Epithelial cell of esophagus (primary cell): Measurements from ENCODE around the gene ATP7B.
"Not testable (repeated sequence)": the region's sequence is repeated elsewhere in the genome, so short reads cannot be mapped to it uniquely, and the experiment has no call there.

Source experiments
- DNase-seq: peaks from one replicate; pipeline ENCODE4 v3.0.0; 2010; ENCODE audit warnings: low read depth
- H3K4me3 ChIP-seq: 2 replicates; pipeline ENCODE4 v1.5.1; 2011; ENCODE audit warnings: mild to moderate bottlenecking, low read length, control low read depth
- TF ChIP-seq, protein P1 (sequence below): IDR thresholded peaks from 2 replicates; pipeline ENCODE4 v1.5.1; 2011; ENCODE audit warnings: low read depth, mild to moderate bottlenecking, low read length, control low read depth, inconsistent platforms; ENCODE audit not compliant: insufficient read depth; ENCODE audit errors: missing control alignments

ATP7B gene

DNA sequence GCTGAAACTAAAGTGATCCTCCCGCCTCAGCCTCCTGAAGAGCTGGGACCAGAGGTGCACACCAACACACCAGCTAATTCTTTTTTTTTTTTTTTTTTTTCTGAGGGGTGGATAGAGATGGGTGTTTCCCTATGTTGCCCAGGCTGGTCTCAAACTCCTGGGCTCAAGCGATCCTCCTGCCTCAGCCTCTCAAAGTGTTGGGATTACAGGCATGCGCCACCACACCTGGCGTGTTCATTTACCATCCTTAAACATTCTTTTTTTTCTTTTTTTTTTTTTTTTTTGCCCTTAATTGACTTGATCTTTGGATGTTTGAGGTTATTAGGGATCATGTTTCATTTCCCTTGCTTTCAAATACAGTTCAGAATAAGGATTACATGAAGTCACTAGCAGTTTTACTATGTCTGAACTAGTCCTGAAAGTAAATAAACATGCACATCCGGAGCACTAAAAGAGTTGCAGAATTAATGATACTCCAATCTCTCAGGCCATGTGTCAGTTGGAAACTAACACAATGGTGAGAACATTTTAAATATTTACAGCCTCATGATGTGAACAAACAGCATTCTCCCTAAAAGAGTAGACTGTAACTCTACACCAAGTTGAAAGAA lies 23.5 kb upstream of the ATP7B start:
- TF ChIP-seq, protein P1, sequence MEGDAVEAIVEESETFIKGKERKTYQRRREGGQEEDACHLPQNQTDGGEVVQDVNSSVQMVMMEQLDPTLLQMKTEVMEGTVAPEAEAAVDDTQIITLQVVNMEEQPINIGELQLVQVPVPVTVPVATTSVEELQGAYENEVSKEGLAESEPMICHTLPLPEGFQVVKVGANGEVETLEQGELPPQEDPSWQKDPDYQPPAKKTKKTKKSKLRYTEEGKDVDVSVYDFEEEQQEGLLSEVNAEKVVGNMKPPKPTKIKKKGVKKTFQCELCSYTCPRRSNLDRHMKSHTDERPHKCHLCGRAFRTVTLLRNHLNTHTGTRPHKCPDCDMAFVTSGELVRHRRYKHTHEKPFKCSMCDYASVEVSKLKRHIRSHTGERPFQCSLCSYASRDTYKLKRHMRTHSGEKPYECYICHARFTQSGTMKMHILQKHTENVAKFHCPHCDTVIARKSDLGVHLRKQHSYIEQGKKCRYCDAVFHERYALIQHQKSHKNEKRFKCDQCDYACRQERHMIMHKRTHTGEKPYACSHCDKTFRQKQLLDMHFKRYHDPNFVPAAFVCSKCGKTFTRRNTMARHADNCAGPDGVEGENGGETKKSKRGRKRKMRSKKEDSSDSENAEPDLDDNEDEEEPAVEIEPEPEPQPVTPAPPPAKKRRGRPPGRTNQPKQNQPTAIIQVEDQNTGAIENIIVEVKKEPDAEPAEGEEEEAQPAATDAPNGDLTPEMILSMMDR: no peak
- no peak for DNase-seq
- H3K4me3 ChIP-seq: no peak overlapping the region

DNA sequence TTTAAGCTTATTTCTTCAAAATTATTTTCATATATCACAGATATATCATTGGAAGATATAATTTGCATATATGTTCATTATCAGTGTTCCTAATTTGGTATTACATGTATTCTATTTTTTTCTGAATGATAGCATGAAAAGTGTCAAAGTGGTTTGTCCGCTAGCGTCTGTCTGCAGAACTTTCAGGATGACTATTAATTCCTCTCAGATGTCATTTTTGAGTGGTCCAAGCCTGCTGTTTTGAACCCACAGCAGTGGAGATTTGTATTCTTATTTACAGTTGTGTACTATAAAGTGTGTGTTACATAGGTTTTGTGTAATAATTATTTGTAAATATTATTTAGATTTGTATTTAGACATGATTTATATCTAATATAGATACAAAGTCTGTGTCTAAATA lies 21.8 kb upstream of the ATP7B start:
- no peak overlapping the region for H3K4me3 ChIP-seq
- no peak for DNase-seq
- TF ChIP-seq, protein P1: no peak

DNA sequence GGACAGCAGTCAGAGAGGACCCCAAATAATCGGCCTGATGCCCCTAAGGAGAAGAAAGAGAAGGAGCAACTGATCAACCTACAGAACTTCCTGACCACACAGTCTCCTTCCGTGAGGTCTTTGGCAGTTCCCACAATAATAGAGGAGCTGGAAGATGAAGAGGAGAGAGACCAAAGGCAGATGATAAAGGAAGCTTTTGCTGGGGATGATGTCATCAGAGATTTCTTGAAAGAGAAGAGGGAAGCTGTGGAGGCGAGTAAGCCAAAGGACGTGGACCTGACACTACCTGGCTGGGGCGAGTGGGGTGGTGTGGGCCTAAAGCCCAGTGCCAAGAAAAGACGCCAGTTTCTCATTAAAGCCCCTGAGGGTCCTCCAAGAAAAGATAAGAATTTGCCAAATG lies 19.2 kb upstream of the ATP7B start:
- not testable (repeated sequence) for H3K4me3 ChIP-seq, DNase-seq

DNA sequence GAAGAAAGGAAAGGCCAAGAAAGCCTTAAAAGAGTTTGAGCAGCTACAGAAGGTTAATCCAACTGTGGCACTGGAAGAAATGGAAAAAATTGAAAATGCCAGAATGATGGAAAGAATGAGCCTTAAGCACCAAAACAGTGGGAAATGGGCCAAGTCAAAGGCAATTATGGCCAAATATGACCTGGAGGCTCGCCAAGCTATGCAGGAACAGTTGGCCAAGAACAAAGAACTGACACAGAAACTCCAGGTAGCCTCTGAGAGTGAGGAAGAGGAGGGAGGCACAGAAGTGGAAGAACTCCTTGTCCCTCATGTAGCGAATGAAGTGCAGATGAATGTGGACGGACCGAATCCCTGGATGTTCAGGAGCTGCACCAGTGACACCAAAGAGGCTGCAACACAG lies 18.3 kb upstream of the ATP7B start:
- TF ChIP-seq, protein P1: no peak
- DNase-seq: no peak
- H3K4me3 ChIP-seq: no peak overlapping the region

DNA sequence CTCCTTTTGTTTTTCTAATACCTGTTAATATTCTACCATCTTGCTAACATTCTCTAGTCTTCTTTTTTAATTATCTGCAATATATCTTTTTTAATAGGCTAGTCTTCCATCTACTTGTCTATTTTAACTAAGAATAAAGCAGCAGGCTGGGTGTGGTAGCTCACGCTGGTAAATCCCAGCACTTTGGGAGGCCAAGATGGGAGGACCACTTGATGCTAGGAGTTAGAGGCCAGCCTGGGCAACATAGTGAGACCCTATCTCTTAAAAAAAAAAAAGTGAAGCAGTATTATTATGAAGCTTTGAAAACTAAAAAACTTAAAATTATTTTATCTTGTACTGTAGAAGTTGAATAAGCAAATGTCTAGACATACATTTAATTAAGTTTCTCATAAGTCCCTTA lies 16.6 kb upstream of the ATP7B start:
- TF ChIP-seq, protein P1: no peak
- no peak overlapping the region for H3K4me3 ChIP-seq
- DNase-seq: no peak

DNA sequence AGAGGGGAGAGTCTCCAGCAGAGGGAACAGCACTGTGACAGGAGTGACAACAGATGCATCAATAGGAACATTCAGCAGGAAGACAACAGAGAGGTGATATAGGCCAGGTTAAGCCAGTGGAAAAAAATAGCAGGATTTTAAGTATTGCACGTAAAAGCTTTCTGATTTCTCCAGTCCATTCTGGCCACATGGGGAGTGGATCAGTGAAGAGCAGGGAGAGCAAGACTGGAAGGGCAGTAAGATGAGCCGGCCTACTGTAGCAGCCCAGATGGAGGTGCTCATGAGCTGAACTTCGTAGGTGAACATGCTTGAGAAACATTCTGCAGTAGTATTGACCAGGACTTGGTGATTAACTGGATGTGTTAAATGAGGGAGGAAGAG lies 15.0 kb upstream of the ATP7B start:
- TF ChIP-seq, protein P1: no peak
- H3K4me3 ChIP-seq: no peak overlapping the region
- DNase-seq: no peak

DNA sequence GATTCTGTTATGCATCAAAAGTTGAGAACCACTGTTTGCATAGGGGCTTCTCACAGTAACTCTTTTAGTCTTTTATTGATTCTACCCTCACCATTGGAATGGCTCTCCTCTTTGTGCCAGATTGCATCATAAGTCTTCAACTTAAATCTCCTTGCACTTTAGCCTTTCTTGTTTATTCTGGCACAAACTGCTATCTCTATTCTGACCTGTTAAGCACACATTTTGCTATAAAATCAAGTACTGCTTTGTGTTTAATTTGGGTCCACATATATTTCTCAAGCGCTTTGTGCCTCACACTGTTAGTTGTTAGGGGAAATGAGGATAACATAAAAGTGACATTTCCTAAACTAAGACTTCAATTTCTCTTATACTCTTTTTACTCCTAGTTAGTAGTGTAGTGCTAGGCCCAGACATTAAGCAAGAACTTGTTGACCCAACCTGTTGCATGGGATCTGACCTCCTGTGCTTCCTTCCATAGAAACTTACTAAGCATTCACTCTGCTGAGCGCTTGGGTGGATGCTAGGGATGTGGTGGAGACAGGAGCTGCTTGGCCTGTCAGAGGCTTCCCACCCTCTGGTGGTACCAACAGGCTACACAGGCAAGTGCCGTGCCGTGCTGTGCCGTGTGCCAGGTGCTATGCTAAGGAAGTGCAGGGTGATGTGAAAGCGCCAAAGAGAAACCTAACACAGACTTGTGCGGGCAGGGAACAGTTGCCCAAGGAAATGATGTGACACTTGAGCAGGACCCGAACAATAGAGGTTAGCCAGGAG lies 14.4 kb upstream of the ATP7B start:
- TF ChIP-seq, protein P1: no peak
- H3K4me3 ChIP-seq: no peak overlapping the region
- no peak for DNase-seq
